GM06990 (cell line): Measurements from ENCODE around the gene LCP2.

ENCODE experiments used
- DNase-seq: peaks from one replicate; pipeline ENCODE4 v3.0.0-alpha.2; 2011; ENCODE audit not compliant: insufficient read length; ENCODE audit errors: extremely low read depth
- H3K27me3 ChIP-seq: replicated peaks from 2 replicates; pipeline ENCODE4 v1.6.0; 2011; ENCODE audit warnings: low read length; ENCODE audit not compliant: control insufficient read depth, insufficient read depth
- H3K36me3 ChIP-seq: 2 replicates; pipeline ENCODE4 v1.5.1; 2011; ENCODE audit warnings: low read length; ENCODE audit not compliant: control insufficient read depth, insufficient read depth
- H3K4me3 ChIP-seq: replicated peaks from 2 replicates; pipeline ENCODE4 v1.5.1; 2011; ENCODE audit warnings: low read depth, mild to moderate bottlenecking, control low read depth, low read length
- CTCF ChIP-seq: IDR thresholded peaks from 2 replicates; pipeline ENCODE4 v1.5.1; 2011; ENCODE audit warnings: low read length, control low read depth, mild to moderate bottlenecking, inconsistent platforms; ENCODE audit not compliant: insufficient read depth, poor library complexity, severe bottlenecking

LCP2 gene

GRCh38 chr5:170289121-170289520 is 8.5 kb downstream of the LCP2 start:
- TF ChIP-seq CTCF = no peak
- no peaks in the 10 kb centered on the region for H3K27me3 ChIP-seq
- DNase-seq = no peak
- H3K4me3 ChIP-seq = no peak overlapping the region
- peaks cover 30% of the 10 kb centered on the region for H3K36me3 ChIP-seq

- TF ChIP-seq CTCF = no peak
- H3K36me3 ChIP-seq = peaks cover 30% of the 10 kb centered on the region
- H3K27me3 ChIP-seq = no peaks in the 10 kb centered on the region
- no peak for DNase-seq
- no peak overlapping the region for H3K4me3 ChIP-seq
Observed at GRCh38 chr5:170288551-170288950, 9.0 kb downstream of the LCP2 start.

GRCh38 chr5:170288151-170288550 is 9.4 kb downstream of the LCP2 start:
- H3K4me3 ChIP-seq = no peak overlapping the region
- DNase-seq = no peak
- H3K36me3 ChIP-seq = peaks cover 30% of the 10 kb centered on the region
- no peaks in the 10 kb centered on the region for H3K27me3 ChIP-seq
- TF ChIP-seq CTCF = no peak

- TF ChIP-seq CTCF = no peak
- Histone ChIP-seq H3K27me3 (no peaks in the 10 kb centered on the region), H3K4me3 (no peak overlapping the region), H3K36me3 (peaks cover 28% of the 10 kb centered on the region)
- no peak for DNase-seq
Observed at GRCh38 chr5:170287532-170287931, 10.0 kb downstream of the LCP2 start.

GRCh38 chr5:170286386-170286925 is 11.1 kb downstream of the LCP2 start:
- DNase-seq = no peak
- TF ChIP-seq CTCF = no peak
- Histone ChIP-seq H3K36me3 (peaks cover 21% of the 10 kb centered on the region), H3K27me3 (no peaks in the 10 kb centered on the region), H3K4me3 (no peak overlapping the region)

- no peak for TF ChIP-seq CTCF
- no peak for DNase-seq
- Histone ChIP-seq H3K36me3 (peaks cover 17% of the 10 kb centered on the region), H3K27me3 (no peaks in the 10 kb centered on the region), H3K4me3 (no peak overlapping the region)
Observed at GRCh38 chr5:170285181-170285580, 12.4 kb downstream of the LCP2 start.
